NCI-H1092 (cell line): ENCODE measurements around the gene CUTC.

Experiments used
- DNase-seq: peaks from one replicate; lab custom pipeline; 2025; lab: John Stamatoyannopoulos, UW

Gene CUTC

DNA sequence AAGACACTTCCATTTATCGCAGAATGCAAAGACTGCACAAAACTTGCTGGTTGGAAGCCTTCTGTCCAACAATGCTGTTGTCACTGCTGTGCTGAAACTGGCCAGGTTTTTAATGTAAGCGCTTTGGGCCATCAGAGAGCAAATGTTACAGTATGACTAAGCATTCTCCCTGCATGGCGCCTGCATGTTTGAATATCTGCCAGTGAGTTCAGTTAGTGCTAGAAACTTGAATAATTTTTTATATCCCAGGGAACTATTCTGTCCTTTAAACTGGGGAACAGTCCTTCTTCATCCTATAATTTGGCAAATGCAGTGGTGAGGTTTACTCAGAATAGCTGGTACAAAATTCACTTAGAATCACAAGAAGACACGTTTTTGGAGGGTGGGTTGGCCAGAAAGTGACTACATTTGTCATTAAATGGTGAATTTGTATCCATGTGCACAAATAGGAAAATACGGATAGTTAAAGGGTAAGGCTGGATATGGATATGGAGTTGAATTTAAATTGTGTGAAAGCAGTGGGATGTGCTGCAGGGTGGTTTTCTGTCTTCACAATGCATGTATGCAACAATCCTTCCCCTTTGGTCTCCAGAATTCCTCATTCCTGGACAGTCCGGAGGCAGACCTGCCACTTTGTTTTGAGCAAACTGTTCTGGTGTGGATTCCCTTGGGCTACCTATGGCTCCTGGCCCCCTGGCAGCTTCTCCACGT, 52.1 kb downstream of the CUTC start:
- no peak for DNase-seq

DNA sequence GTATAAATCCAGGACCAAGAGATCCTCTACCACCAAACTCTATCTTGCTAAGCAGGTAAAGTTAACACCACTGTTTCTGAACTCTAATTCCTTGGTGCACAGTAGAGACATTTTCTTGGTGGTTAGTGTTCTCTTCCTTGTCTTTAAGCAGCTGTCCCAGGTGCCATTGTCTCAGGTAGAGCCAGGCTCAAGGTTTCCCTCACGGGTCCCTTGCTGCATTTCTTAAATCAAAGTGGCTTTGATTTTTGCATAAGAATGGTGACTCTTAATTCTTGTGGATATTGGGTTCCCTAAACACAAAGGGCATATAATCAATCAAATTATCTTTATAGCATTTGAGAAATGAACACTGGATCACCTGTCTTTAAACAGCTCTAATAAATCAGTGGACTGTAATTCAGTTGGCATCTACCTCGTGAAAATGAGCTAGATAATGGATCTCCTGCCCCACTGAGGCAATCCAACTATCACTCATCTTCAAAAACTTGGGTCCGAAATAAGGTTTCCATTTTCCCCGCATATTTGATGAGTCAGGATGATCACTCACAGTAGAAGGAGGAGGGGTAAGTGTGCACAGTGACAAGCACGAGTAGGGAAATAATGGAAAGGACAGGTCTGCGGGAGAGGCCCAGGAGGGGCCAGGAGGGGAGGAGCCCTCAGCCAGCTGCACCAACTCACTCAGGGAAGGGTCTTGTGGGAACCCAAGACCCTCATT, 52.9 kb downstream of the CUTC start:
- no peak for DNase-seq

DNA sequence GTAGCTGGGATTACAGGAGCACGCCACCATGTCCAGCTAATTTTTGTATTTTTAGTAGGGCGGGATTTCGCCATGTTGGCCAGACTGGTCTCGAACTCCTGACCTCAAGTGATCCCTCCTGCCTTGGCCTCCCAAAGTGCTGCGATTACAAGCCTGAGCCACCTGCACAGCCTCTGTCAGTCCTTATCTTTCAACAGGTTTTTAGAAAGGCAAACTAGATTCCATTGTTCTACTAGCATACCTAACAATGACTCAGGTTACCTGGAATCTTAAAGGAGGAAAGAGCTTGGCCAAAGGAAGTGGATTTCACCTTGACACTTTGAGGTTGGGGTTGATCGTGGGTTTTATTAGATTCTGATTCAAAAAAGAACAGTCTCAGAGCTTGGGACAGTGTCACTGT, 53.6 kb downstream of the CUTC start:
- DNase-seq: no peak

DNA sequence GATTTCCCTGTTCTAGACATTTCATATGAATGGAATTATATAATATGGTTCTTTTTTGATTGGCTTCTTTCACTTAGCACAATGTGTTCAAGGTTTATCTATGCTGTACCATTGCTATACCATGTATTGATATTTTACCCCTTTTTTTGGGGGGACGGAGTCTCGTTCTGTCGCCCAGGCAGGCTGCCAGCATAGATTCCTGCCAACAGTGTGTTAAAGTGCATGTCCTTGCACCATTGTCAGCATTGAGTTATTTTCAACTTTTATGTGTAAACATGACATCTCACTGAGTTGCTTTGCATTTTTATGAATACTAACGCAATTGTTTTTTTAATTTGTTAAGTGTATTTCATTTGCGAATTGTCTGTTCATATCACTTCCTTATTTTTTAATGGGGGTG, 55.3 kb downstream of the CUTC start:
- DNase-seq: no peak

GRCh38 chr10:99787782-99788445, 55.9 kb downstream of the CUTC start:
- DNase-seq: no peak

GRCh38 chr10:99788598-99789256, 56.7 kb downstream of the CUTC start:
- no peak for DNase-seq

GRCh38 chr10:99791831-99792230, 59.8 kb downstream of the CUTC start:
- DNase-seq: no peak

DNA sequence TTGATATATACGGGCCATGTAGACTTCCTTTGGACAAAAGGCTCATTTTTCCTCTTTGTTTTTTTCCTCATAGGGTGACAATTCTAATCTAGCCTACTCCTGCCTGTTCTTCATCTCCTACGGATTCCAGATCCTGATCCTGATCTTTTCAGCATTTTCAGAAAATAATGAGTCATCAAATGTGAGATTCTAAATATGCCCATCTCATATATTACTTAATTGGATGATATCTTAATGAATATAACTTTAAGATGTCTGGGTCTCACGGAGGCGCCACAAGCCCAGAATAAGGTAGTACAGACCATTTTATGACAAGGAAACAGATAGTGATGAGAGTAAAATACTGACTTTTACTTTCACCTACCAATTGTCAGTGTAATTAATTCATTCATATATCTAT, 61.8 kb downstream of the CUTC start:
- no peak for DNase-seq

DNA sequence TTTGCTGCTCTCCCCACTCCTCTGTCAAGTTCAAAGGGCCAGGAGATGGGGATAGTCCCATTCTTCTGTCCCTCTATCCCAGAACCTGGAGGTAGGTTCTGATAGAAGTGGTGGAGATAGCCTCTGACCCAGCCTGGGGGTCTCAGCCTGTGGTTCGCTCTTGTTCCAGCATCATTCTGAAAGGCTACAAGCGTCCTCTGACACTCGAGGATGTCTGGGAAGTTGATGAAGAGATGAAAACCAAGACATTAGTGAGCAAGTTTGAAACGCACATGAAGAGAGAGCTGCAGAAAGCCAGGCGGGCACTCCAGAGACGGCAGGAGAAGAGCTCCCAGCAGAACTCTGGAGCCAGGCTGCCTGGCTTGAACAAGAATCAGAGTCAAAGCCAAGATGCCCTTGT, 64.9 kb downstream of the CUTC start:
- DNase-seq: no peak

- no peak for DNase-seq
These were observed 66.0 kb downstream of the CUTC start for GRCh38 chr10:99798031-99798430.

DNA sequence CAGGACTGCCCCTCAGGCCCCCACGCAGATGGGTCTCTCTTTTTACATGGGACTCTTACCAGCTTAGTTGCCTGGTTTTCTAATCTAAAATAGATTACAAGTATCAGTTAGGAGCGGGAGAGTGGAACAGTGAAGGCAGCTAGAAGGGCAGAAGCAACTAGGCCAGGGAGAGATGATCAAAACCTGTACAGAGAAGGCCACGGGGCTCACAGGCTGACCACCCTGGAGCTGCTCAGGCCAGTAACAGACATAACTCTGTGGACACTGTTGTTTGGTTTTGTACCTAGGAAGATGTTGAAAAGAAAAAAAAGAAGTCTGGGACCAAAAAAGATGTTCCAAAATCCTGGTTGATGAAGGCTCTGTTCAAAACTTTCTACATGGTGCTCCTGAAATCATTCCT, 66.9 kb downstream of the CUTC start:
- DNase-seq: no peak

- DNase-seq: no peak
These were observed 67.6 kb downstream of the CUTC start for GRCh38 chr10:99799613-99800012.

DNA sequence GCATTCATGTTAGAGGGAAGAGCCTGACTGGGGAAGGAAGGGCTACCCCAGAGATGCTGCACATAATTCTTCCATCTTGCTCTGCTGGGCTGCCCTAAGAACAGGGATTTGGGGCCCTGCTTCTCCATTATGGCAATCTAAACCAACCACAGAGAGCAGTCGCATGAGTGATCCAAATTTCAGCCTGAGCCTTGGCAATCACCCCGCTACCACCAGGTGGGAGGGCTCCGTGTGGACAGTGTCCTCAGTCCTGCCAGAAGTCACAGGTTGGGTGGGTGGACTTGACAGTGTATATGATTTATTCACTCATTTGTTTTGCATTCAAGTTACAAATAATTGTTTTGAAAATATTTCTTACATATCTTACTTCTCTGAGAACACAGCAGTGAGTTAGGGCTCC, 72.4 kb downstream of the CUTC start:
- DNase-seq: no peak

DNA sequence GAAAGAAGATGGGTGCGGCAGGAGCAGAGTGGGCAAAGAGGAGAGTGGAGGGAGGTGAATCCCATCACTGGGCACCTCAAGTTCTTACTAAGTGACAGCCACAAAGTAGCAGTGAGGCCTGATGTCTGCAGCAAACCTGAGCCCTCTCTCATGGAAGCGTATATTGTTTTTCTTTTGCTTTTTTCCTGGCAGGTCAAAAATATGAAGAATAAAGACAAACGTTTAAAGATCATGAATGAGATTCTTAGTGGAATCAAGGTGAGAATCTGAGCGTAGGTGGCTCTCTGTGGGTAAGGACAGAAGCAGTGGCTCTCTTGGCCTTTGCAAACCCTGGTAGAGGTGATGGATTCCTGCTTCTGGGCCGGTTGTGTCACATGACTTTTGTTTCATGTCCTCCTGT, 73.2 kb downstream of the CUTC start:
- DNase-seq: no peak
